SU-DHL-6 (cell line): ENCODE data around the gene MTRFR.

Experiments
- H2AFZ ChIP-seq: fragments of 200-600 bp; sonication (generic); 2 replicates; pipeline ENCODE4 v1.6.1; 2014; ENCODE audit warnings: low read depth, mild to moderate bottlenecking, moderate library complexity, mixed read lengths, antibody characterized with exemption, low read length; ENCODE audit not compliant: severe bottlenecking
- H3F3A ChIP-seq: fragments of 200-600 bp; shearing (Covaris generic); 2 replicates; pipeline ENCODE4 v1.6.0; 2016; ENCODE audit warnings: antibody characterized with exemption, mild to moderate bottlenecking; ENCODE audit not compliant: insufficient read depth
- H3K27ac ChIP-seq: fragments of 200-600 bp; sonication (generic); 2 replicates; pipeline ENCODE4 v1.5.1; 2016; ENCODE audit warnings: low read depth, mild to moderate bottlenecking, low read length, moderate library complexity, mixed read lengths
- H3K27me3 ChIP-seq: fragments of 200-600 bp; sonication (generic), shearing (Covaris generic); 2 replicates; pipeline ENCODE4 v1.6.0; 2014; ENCODE audit warnings: mild to moderate bottlenecking, low read length
- H3K36me3 ChIP-seq: fragments of 200-600 bp; sonication (generic); 2 replicates; pipeline ENCODE4 v1.6.1; 2014; ENCODE audit warnings: mild to moderate bottlenecking, low read length, mixed read lengths
- H3K4me2 ChIP-seq: fragments of 300-600, 200-600 bp; shearing (Covaris generic), sonication (generic); 2 replicates; pipeline ENCODE4 v1.6.0; 2014; ENCODE audit warnings: low read length, low read depth, mild to moderate bottlenecking; ENCODE audit not compliant: poor library complexity, severe bottlenecking
- H3K4me3 ChIP-seq: fragments of 200-600 bp; sonication (generic); 2 replicates; pipeline ENCODE4 v1.5.1; 2014; ENCODE audit warnings: antibody characterized with exemption, low read length, mild to moderate bottlenecking, mixed read lengths; ENCODE audit not compliant: insufficient read depth, poor library complexity, severe bottlenecking
- H3K79me2 ChIP-seq: fragments of 200-600 bp; sonication (generic); 2 replicates; pipeline ENCODE4 v1.6.1; 2014; ENCODE audit warnings: mild to moderate bottlenecking, low read length, moderate library complexity; ENCODE audit not compliant: insufficient read depth
- H3K9ac ChIP-seq: fragments of 200-600 bp; sonication (generic); 2 replicates; pipeline ENCODE4 v1.7.0; 2014; ENCODE audit warnings: mild to moderate bottlenecking, low read length
- H3K9me2 ChIP-seq: fragments of 200-600 bp; sonication (generic); replicated peaks from 2 replicates; pipeline ENCODE4 v1.6.1; 2014; ENCODE audit warnings: low read length; ENCODE audit not compliant: insufficient read depth
- H3K9me3 ChIP-seq: fragments of 200-600 bp; sonication (generic); 2 replicates; pipeline ENCODE4 v1.6.1; 2014; ENCODE audit warnings: low read length, mixed read lengths; ENCODE audit not compliant: insufficient read depth
- H4K20me1 ChIP-seq: fragments of 200-600 bp; sonication (generic); 2 replicates; pipeline ENCODE4 v1.6.1; 2014; ENCODE audit warnings: low read depth, mild to moderate bottlenecking, antibody characterized with exemption, low read length, moderate library complexity, mixed read lengths
- EZH2phosphoT487 ChIP-seq: fragments of 200-600 bp; sonication (generic), shearing (Covaris generic); conservative IDR thresholded peaks from 2 replicates; pipeline ENCODE4 v1.6.1; 2018; ENCODE audit warnings: mild to moderate bottlenecking, antibody characterized with exemption, low read length, moderate library complexity, mixed read lengths
- TF ChIP-seq, protein P1 (sequence below): fragments of 200-600 bp; sonication (generic); IDR thresholded peaks from one replicate; pipeline ENCODE4 v1.5.1; 2017; ENCODE audit warnings: antibody characterized with exemption, mild to moderate bottlenecking, low read length, moderate library complexity; ENCODE audit not compliant: insufficient read depth, poor library complexity, severe bottlenecking

MTRFR gene

DNA sequence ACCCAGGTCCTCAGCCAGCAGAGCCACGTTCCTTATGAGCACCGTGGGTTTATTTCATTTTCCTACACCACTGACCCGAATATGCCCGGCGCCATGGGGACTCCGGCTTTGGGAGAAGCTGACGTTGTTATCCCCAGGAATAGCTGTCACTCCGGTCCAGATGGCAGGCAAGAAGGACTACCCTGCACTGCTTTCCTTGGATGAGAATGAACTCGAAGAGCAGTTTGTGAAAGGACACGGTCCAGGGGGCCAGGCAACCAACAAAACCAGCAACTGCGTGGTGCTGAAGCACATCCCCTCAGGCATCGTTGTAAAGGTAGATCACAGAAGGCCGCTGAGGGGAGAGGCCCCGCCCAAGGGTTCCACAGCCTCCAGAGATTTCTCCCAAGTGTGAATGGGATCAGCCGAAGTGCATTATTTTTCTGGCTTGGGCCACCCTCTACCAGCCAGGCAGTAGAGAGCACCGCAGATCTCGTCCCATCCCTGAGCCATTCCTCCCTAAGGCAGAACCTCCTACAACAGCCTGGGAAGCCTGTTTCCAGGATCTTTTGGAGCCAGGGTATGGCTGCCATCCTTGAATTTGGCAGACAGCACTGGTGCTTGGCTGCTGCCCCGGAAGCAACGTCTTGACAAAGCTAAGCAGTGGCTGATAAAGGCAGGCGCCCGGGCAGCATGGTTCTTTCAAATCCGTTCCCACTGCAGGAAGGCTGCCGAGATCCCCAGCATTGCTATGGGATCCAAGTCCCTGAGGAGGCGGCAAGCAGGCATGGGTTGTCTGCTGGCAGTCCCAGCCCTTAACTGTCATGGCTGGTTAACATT, 20.6 kb downstream of the MTRFR start:
- Histone ChIP-seq H3K79me2 (peaks cover 38% of the 10 kb centered on the region), H3K9me3 (no peaks in the 10 kb centered on the region), H3K27ac (no peak overlapping the region), H3K9ac (no peak overlapping the region), H3K27me3 (no peaks in the 10 kb centered on the region), H3F3A (peaks cover 7% of the 10 kb centered on the region; the same call in 1 of the 2 replicates), H2AFZ (no peak overlapping the region), H3K36me3 (peaks cover 10% of the 10 kb centered on the region), H4K20me1 (no peaks in the 10 kb centered on the region; the same call in 1 of the 2 replicates), H3K9me2 (no peaks in the 10 kb centered on the region), H3K4me3 (no peak overlapping the region), H3K4me2 (no peak overlapping the region)
- TF ChIP-seq, protein P1, sequence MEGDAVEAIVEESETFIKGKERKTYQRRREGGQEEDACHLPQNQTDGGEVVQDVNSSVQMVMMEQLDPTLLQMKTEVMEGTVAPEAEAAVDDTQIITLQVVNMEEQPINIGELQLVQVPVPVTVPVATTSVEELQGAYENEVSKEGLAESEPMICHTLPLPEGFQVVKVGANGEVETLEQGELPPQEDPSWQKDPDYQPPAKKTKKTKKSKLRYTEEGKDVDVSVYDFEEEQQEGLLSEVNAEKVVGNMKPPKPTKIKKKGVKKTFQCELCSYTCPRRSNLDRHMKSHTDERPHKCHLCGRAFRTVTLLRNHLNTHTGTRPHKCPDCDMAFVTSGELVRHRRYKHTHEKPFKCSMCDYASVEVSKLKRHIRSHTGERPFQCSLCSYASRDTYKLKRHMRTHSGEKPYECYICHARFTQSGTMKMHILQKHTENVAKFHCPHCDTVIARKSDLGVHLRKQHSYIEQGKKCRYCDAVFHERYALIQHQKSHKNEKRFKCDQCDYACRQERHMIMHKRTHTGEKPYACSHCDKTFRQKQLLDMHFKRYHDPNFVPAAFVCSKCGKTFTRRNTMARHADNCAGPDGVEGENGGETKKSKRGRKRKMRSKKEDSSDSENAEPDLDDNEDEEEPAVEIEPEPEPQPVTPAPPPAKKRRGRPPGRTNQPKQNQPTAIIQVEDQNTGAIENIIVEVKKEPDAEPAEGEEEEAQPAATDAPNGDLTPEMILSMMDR: no peak
- TF ChIP-seq EZH2phosphoT487: no peak

DNA sequence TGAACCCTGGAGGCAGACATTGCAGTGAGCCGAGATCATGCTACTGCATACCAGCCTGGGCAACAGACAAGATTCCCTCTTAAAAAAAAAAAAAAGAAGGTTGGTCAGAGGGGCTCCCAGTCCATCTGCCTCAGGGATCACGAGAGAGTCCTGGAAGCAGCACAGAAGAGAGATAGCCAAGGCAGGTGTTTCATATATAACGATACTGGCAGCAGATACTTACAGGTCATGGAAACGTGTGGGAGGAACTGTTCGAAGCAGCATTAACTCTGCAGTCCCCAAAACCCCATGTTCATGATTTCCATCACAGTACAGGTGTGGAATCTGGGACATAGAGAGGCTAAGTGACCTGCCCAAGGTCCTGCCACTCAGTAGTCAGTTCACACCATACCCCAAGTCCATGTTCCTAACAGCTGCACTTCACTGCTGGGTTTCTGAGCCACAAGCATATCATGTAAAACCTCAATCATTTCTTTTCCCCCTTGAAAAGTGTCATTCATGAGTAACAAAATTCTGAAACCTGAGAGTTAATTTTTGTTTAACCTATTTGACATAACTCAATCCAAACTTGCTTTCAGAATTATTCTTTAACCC, 21.7 kb downstream of the MTRFR start:
- Histone ChIP-seq H3K9ac (no peak overlapping the region), H3K9me2 (no peaks in the 10 kb centered on the region), H3K4me3 (no peak overlapping the region), H3F3A (peaks cover 7% of the 10 kb centered on the region; the same call in 1 of the 2 replicates), H3K79me2 (peaks cover 28% of the 10 kb centered on the region), H3K4me2 (no peak overlapping the region), H3K27ac (no peak overlapping the region), H3K9me3 (no peaks in the 10 kb centered on the region), H2AFZ (no peak overlapping the region), H3K27me3 (no peaks in the 10 kb centered on the region), H3K36me3 (peaks cover 10% of the 10 kb centered on the region), H4K20me1 (no peaks in the 10 kb centered on the region; the same call in 1 of the 2 replicates)
- TF ChIP-seq, protein P1: no peak
- TF ChIP-seq EZH2phosphoT487: no peak

DNA sequence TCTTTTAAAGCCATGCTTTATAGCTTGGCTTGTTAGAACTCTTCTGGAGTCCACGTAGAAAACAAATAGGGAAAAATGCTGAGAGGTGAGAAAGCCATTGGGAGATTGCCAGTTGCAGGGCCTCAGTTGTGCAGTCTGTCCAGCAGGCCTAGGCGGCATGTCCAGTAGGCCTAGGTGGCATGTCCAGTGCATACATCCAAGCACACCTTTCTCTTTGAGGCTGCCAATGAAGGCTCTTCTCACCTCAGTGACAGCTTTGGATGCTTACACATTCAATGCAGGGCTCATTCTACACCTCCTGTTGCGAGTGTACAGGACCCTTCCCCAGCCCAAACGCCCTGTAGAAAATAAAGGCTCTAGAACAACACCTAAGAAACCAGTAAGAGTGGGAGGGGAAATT, 25.4 kb downstream of the MTRFR start:
- Histone ChIP-seq H3K9me2 (no peaks in the 10 kb centered on the region), H3K79me2 (peaks cover 1% of the 10 kb centered on the region; the same call in 1 of the 2 replicates), H3K9ac (no peak overlapping the region), H3K36me3 (peaks cover 10% of the 10 kb centered on the region), H3K4me2 (no peak overlapping the region), H3K27me3 (no peaks in the 10 kb centered on the region), H3K27ac (no peak overlapping the region), H3K9me3 (no peaks in the 10 kb centered on the region), H3F3A (peaks cover 7% of the 10 kb centered on the region; the same call in 1 of the 2 replicates), H3K4me3 (no peak overlapping the region), H4K20me1 (no peaks in the 10 kb centered on the region), H2AFZ (no peak overlapping the region)
- TF ChIP-seq EZH2phosphoT487: no peak
- TF ChIP-seq, protein P1: no peak
